Neuronal stem cell (in vitro differentiated cells): Measurements from ENCODE around the gene RALGPS1.

ENCODE experiments used
- DNase-seq: peaks from one replicate; pipeline ENCODE4 v3.0.0-alpha.2; 2013; ENCODE audit warnings: low spot score
- H2AFZ ChIP-seq: one replicate; pipeline ENCODE4 v1.6.1; 2013; ENCODE audit warnings: mild to moderate bottlenecking, low read length, inconsistent platforms
- H2AK5ac ChIP-seq: 2 replicates; pipeline ENCODE4 v1.6.1; 2013; ENCODE audit warnings: low read depth, mild to moderate bottlenecking, inconsistent platforms, low read length, moderate library complexity, mixed read lengths
- H2BK120ac ChIP-seq: 2 replicates; pipeline ENCODE4 v1.6.1; 2013; ENCODE audit warnings: low read depth, mild to moderate bottlenecking, inconsistent platforms, low read length, moderate library complexity, mixed read lengths
- H2BK12ac ChIP-seq: one replicate; pipeline ENCODE4 v1.6.1; 2013; ENCODE audit warnings: low read length, inconsistent platforms
- H2BK15ac ChIP-seq: 2 replicates; pipeline ENCODE4 v1.6.1; 2013; ENCODE audit warnings: mild to moderate bottlenecking, low read length, inconsistent platforms, mixed read lengths
- H2BK5ac ChIP-seq: one replicate; pipeline ENCODE4 v1.6.1; 2013; ENCODE audit warnings: inconsistent platforms, mild to moderate bottlenecking, low read length, moderate library complexity
- H3K14ac ChIP-seq: one replicate; pipeline ENCODE4 v1.6.1; 2013; ENCODE audit warnings: low read length, inconsistent platforms
- H3K18ac ChIP-seq: 2 replicates; pipeline ENCODE4 v1.6.1; 2013; ENCODE audit warnings: low read length, inconsistent platforms
- H3K23ac ChIP-seq: 2 replicates; pipeline ENCODE4 v1.6.1; 2013; ENCODE audit warnings: low read depth, mild to moderate bottlenecking, mixed read lengths, low read length, inconsistent platforms; ENCODE audit not compliant: poor library complexity
- H3K27ac ChIP-seq: replicated peaks from 3 replicates; pipeline ENCODE4 v1.5.1; 2013; ENCODE audit warnings: low read length, inconsistent platforms
- H3K27me3 ChIP-seq, 3 experiments: 2 replicates each; pipeline ENCODE4 v1.6.1; 2013; ENCODE audit warnings: low read length in 3 of 3, mild to moderate bottlenecking in 2 of 3, inconsistent platforms in 1 of 3, low read depth in 1 of 3, mixed read lengths in 1 of 3, moderate library complexity in 1 of 3; ENCODE audit not compliant: control insufficient read depth in 3 of 3, insufficient read depth in 3 of 3
- H3K36me3 ChIP-seq, 2 donors: replicated peaks in 1 of 2; 2 replicates each; pipeline ENCODE4 v1.6.1; 2013; ENCODE audit warnings: low read length in 2 of 2; ENCODE audit not compliant: control insufficient read depth in 2 of 2, insufficient read depth in 2 of 2
- H3K4ac ChIP-seq: 2 replicates; pipeline ENCODE4 v1.6.1; 2013; ENCODE audit warnings: inconsistent platforms, mild to moderate bottlenecking, low read length, moderate library complexity
- H3K4me1 ChIP-seq, 2 donors: 1 replicate in 1 of 2; 2 replicates in 1 of 2; pipeline ENCODE4 v1.6.1; 2013; ENCODE audit warnings: low read length in 2 of 2, low read depth in 1 of 2; ENCODE audit not compliant: control insufficient read depth in 2 of 2, insufficient read depth in 1 of 2
- H3K4me2 ChIP-seq: one replicate; pipeline ENCODE4 v1.6.1; 2013; ENCODE audit warnings: mild to moderate bottlenecking, low read length, inconsistent platforms; ENCODE audit not compliant: insufficient read depth, poor library complexity, severe bottlenecking
- H3K4me3 ChIP-seq, 2 donors: 2 replicates each; pipeline ENCODE4 v1.5.1; 2013; ENCODE audit warnings: low read length in 2 of 2, mild to moderate bottlenecking in 2 of 2, inconsistent platforms in 1 of 2, moderate library complexity in 1 of 2
- H3K79me1 ChIP-seq: one replicate; pipeline ENCODE4 v1.6.1; 2013; ENCODE audit warnings: low read depth, mild to moderate bottlenecking, inconsistent platforms, low read length, moderate library complexity
- H3K9ac ChIP-seq: one replicate; pipeline ENCODE4 v1.6.1; 2013; ENCODE audit warnings: mild to moderate bottlenecking, low read depth, low read length, inconsistent platforms; ENCODE audit not compliant: poor library complexity
- H3K9me3 ChIP-seq, 2 donors: replicated peaks in 1 of 2; 2 replicates each; pipeline versions ENCODE3 to v1.6.1; 2013; ENCODE audit warnings: low read length in 2 of 2, mild to moderate bottlenecking in 2 of 2, inconsistent platforms in 1 of 2, low read depth in 1 of 2, mixed read lengths in 1 of 2, moderate library complexity in 1 of 2; ENCODE audit not compliant: control insufficient read depth in 2 of 2, insufficient read depth in 1 of 2
- H4K8ac ChIP-seq: one replicate; pipeline ENCODE4 v1.6.1; 2013; ENCODE audit warnings: low read depth, mild to moderate bottlenecking, inconsistent platforms, low read length, moderate library complexity
- H4K91ac ChIP-seq: one replicate; pipeline ENCODE4 v1.6.1; 2013; ENCODE audit warnings: low read length, low read depth, mild to moderate bottlenecking, inconsistent platforms; ENCODE audit not compliant: poor library complexity
- WGBS, 2 donors: extraction: QIAGEN DNeasy Blood & Tissue Kit; methylation state at CpG; one replicate each; pipeline ENCODE4 v1.1.7; 2013; ENCODE audit warnings: missing lambda C conversion rate in 2 of 2, mixed read lengths in 1 of 2; ENCODE audit not compliant: insufficient read length in 2 of 2, insufficient replicate concordance in 1 of 2; ENCODE audit errors: extremely low coverage in 2 of 2; 5-methylcytosine and 5-hydroxymethylcytosine counted together

RALGPS1 gene

DNA sequence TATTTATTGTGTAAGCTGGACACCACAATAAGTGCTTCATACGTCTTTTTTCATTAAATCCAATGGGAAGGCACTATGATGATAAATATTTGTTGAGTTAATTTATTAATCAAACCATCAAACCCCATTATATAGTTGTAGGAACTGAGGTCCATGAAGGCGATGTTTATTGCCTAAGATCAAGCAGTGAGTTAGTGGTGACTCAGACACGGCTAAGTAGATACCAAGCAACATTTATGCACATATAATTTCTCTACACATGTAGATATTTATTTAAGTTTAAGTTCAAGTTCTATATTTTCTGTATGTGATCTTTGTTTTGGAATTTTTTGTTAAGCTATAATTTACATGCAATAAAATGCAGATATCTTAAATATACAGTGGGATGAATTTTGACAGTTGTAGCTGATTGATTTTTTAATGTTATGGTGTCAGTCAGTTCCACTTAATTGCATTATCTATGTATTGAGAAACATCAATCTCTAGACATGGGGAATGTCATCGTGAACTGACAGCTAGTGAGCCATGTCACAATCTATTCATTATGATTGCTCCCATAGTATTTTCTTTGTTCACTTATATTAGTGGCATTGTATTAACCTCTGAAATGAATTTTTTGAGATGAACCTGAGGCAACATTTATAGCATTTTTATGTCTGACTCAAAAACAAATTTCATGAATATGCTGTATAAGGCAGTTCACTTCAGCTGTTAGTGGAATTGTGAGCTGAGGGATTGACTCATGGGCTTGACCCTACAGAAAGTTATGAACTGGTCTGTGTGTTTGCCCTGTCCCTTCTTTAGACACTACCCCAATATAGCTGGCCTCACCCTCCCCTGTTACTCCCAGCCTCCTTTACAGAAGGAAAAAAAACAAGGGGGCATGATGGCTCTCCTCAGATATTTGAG lies 338.1 kb downstream of the RALGPS1 start:
- Histone ChIP-seq H3K27me3 (no peaks in the 10 kb centered on the region), H2BK15ac (no peak overlapping the region), H2BK5ac (no peak overlapping the region), H3K4me3 (no peak overlapping the region), H3K23ac (no peak overlapping the region), H4K8ac (no peak overlapping the region), H3K79me1 (no peaks in the 10 kb centered on the region), H3K9ac (no peak overlapping the region), H2AK5ac (no peak overlapping the region), H3K14ac (no peak overlapping the region), H3K9me3 (peaks cover 0 to 5% of the 10 kb centered on the region in 2 donors), H3K27ac (no peak overlapping the region), H3K36me3 (no peaks in the 10 kb centered on the region), H2AFZ (no peak overlapping the region), H3K4ac (no peak overlapping the region), H3K4me2 (no peak overlapping the region), H2BK12ac (no peak overlapping the region), H4K91ac (no peak overlapping the region), H3K4me1 (no peaks in the 10 kb centered on the region), H3K18ac (no peak overlapping the region), H2BK120ac (no peak overlapping the region)
- no peak for DNase-seq
- no CpG with 5 or more reads among the region's 4 CpGs for WGBS, 2 donors

DNA sequence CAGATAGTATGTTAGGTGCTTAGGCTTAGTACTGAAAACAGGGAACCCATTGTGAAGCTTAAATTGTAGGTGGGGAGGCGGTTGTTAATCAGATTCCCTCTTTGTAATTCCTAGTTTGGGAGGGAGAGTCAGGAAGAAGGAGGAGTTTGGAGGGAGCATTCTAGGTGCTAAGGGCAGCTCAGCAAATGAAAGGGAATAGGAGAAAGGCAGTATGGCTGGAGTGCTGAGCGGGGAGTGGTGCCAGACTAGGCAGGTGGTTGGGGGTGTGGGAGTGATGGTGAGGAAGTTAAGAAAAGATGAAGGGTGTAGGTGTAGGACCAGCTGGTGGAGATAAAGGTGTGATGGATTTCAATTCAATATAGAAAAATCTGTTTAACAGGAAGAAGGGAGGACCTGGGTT lies 338.9 kb downstream of the RALGPS1 start:
- Histone ChIP-seq H3K36me3 (no peaks in the 10 kb centered on the region), H3K9me3 (peaks cover 0 to 5% of the 10 kb centered on the region in 2 donors), H3K4me3 (no peak overlapping the region), H3K4ac (no peak overlapping the region), H3K18ac (no peak overlapping the region), H2BK15ac (no peak overlapping the region), H2AFZ (no peak overlapping the region), H2BK5ac (no peak overlapping the region), H2AK5ac (no peak overlapping the region), H3K9ac (no peak overlapping the region), H4K8ac (no peak overlapping the region), H3K4me2 (no peak overlapping the region), H3K14ac (no peak overlapping the region), H3K79me1 (no peaks in the 10 kb centered on the region), H3K27me3 (no peaks in the 10 kb centered on the region), H2BK120ac (no peak overlapping the region), H3K23ac (no peak overlapping the region), H3K27ac (no peak overlapping the region), H2BK12ac (no peak overlapping the region), H3K4me1 (no peaks in the 10 kb centered on the region), H4K91ac (no peak overlapping the region)
- no peak for DNase-seq
- WGBS, 2 donors: no CpG with 5 or more reads among the region's 2 CpGs

- Histone ChIP-seq H3K23ac (no peak overlapping the region), H2BK12ac (no peak overlapping the region), H3K4me2 (no peak overlapping the region), H2BK15ac (no peak overlapping the region), H3K14ac (no peak overlapping the region), H3K79me1 (no peaks in the 10 kb centered on the region), H3K4me3 (no peak overlapping the region), H2BK120ac (no peak overlapping the region), H2AFZ (no peak overlapping the region), H2BK5ac (no peak overlapping the region), H2AK5ac (no peak overlapping the region), H3K27ac (no peak overlapping the region), H3K9ac (no peak overlapping the region), H3K4me1 (no peaks in the 10 kb centered on the region), H3K27me3 (no peaks in the 10 kb centered on the region), H4K91ac (no peak overlapping the region), H4K8ac (no peak overlapping the region), H3K18ac (no peak overlapping the region), H3K9me3 (peaks cover 0 to 5% of the 10 kb centered on the region in 2 donors), H3K36me3 (no peaks in the 10 kb centered on the region), H3K4ac (no peak overlapping the region)
- DNase-seq: no peak
These were observed 341.1 kb downstream of the RALGPS1 start for GRCh38 chr9:127255692-127256091.

- Histone ChIP-seq H3K36me3 (no peaks in the 10 kb centered on the region), H3K27me3 (no peaks in the 10 kb centered on the region)
These were observed 341.7 kb downstream of the RALGPS1 start for GRCh38 chr9:127256324-127256723.

More at GRCh38 chr9:127256324-127256723, 341.7 kb downstream of the RALGPS1 start:
- H3K79me1 ChIP-seq: no peaks in the 10 kb centered on the region
- H3K4me1 ChIP-seq: no peaks in the 10 kb centered on the region
- WGBS, 2 donors: no CpG with 5 or more reads among the region's 5 CpGs
- peaks cover 0 to 5% of the 10 kb centered on the region in 2 donors for H3K9me3 ChIP-seq
- no peak overlapping the region for H3K9ac ChIP-seq
- H2BK5ac ChIP-seq: no peak overlapping the region
- H2BK12ac ChIP-seq: no peak overlapping the region
- H3K4me2 ChIP-seq: no peak overlapping the region
- H2BK120ac ChIP-seq: no peak overlapping the region
- H3K27ac ChIP-seq: no peak overlapping the region
- H3K14ac ChIP-seq: no peak overlapping the region
- no peak overlapping the region for H3K23ac ChIP-seq
- no peak overlapping the region for H2AFZ ChIP-seq
- H4K91ac ChIP-seq: no peak overlapping the region
- H2BK15ac ChIP-seq: no peak overlapping the region
- no peak overlapping the region for H2AK5ac ChIP-seq
- H4K8ac ChIP-seq: no peak overlapping the region
- DNase-seq: no peak
- no peak overlapping the region for H3K18ac ChIP-seq
- H3K4ac ChIP-seq: no peak overlapping the region
- no peak overlapping the region for H3K4me3 ChIP-seq
